Erythroblast (primary cell): Measurements from ENCODE around the gene RBM15.

Experiments
- DNase-seq, 2 experiments: peaks; one replicate each; lab custom pipeline; 2025; lab: John Stamatoyannopoulos, UW
- GATA1 ChIP-seq: IDR thresholded peaks from 2 replicates; pipeline ENCODE4 v1.6.1; 2011; ENCODE audit warnings: low read depth, mild to moderate bottlenecking, control low read depth, low read length, moderate library complexity
- POLR2A ChIP-seq: IDR thresholded peaks from 2 replicates; pipeline ENCODE4 v1.6.1; 2011; ENCODE audit warnings: mild to moderate bottlenecking, low read length

The RBM15 gene

GRCh38 chr1:110387048-110387754 lies 48.0 kb downstream of the RBM15 start:
- TF ChIP-seq GATA1 (no peak), POLR2A (no peak)
- DNase-seq: no peak

- no peak for TF ChIP-seq GATA1
- TF ChIP-seq POLR2A: no peak
- no peak for DNase-seq
Measured at GRCh38 chr1:110390096-110390495, 50.9 kb downstream of the RBM15 start.

- TF ChIP-seq GATA1: no peak
- TF ChIP-seq POLR2A: no peak
- no peak for DNase-seq
Measured at GRCh38 chr1:110390692-110391245, 51.6 kb downstream of the RBM15 start, which contains the start of gene SLC16A4. Gene SLC16A4, minus strand, starts transcription at chr1:110391026. Its CDS starts 1,703 bp downstream, at chr1:110389323.

GRCh38 chr1:110393286-110393685 lies 54.1 kb downstream of the RBM15 start:
- no peak for DNase-seq
- no peak for TF ChIP-seq POLR2A

GRCh38 chr1:110393691-110394492 lies 54.7 kb downstream of the RBM15 start:
- DNase-seq: peak in 1 of 2 experiments; percentile 38
- TF ChIP-seq POLR2A: no peak

GRCh38 chr1:110394493-110394820 lies 55.3 kb downstream of the RBM15 start:
- no peak for TF ChIP-seq POLR2A
- no peak for TF ChIP-seq GATA1
- no peak for DNase-seq
